LHCN-M2 (cell line): ENCODE data around the gene ENO4. TPM values are rescaled to one million over a fixed set of nuclear protein-coding genes. Genes with fewer than 3 reads are reported as not detected.
A peak's percentile ranks its signal among the peaks of the same experiment; 100 is the strongest.

Experiments
- DNase-seq: peaks from one replicate; pipeline ENCODE4 v3.0.0-alpha.2; 2012; ENCODE audit warnings: low read depth
- total RNA-seq: library from RNA; depleted of rRNA; stranded (reverse); fragments of >200 nt; gene quantifications from 2 replicates; pipeline ENCODE4 v1.2.3, GENCODE V29; 2014

Gene ENO4
- total RNA-seq, 1 experiment from 2014 or later, result 0.23 TPM

GRCh38 chr10:116866987-116867595 lies 17.8 kb downstream of the ENO4 start:
- DNase-seq, result peak; percentile 18

- no peak for DNase-seq
These were observed 18.9 kb downstream of the ENO4 start for GRCh38 chr10:116868198-116868676.

GRCh38 chr10:116868722-116869121 lies 19.4 kb downstream of the ENO4 start:
- no peak for DNase-seq

GRCh38 chr10:116870949-116871348 lies 21.6 kb downstream of the ENO4 start:
- no peak for DNase-seq

GRCh38 chr10:116873134-116873533 lies 23.8 kb downstream of the ENO4 start:
- no peak for DNase-seq

GRCh38 chr10:116875897-116876296 lies 26.6 kb downstream of the ENO4 start:
- no peak for DNase-seq

- DNase-seq, result no peak
These were observed 28.1 kb downstream of the ENO4 start for GRCh38 chr10:116877391-116877790.

- DNase-seq, result no peak
These were observed 28.8 kb downstream of the ENO4 start for GRCh38 chr10:116878123-116878522.

- DNase-seq, result no peak
These were observed 30.5 kb downstream of the ENO4 start for GRCh38 chr10:116879817-116880216.

- peak; percentile 91 for DNase-seq
These were observed 31.6 kb downstream of the ENO4 start for GRCh38 chr10:116880716-116881482.

- no peak for DNase-seq
These were observed 33.3 kb downstream of the ENO4 start for GRCh38 chr10:116882639-116883038.

GRCh38 chr10:116886772-116887171 lies 37.5 kb downstream of the ENO4 start:
- no peak for DNase-seq

GRCh38 chr10:116888380-116889055 lies 39.2 kb downstream of the ENO4 start:
- DNase-seq, result peak; percentile 85

GRCh38 chr10:116889066-116889465 lies 39.8 kb downstream of the ENO4 start:
- DNase-seq, result no peak

GRCh38 chr10:116891208-116891607 lies 41.9 kb downstream of the ENO4 start:
- DNase-seq, result peak; percentile 92

- DNase-seq, result no peak
These were observed 43.8 kb downstream of the ENO4 start for GRCh38 chr10:116892907-116893685.

- DNase-seq, result no peak
These were observed 44.4 kb downstream of the ENO4 start for GRCh38 chr10:116893686-116894037.

- DNase-seq, result no peak
These were observed 50.3 kb downstream of the ENO4 start for GRCh38 chr10:116899626-116900025.

GRCh38 chr10:116905845-116906210 lies 56.5 kb downstream of the ENO4 start:
- DNase-seq, result no peak

- DNase-seq, result no peak
These were observed 58.1 kb downstream of the ENO4 start for GRCh38 chr10:116907245-116907987.

- no peak for DNase-seq
These were observed 60.0 kb downstream of the ENO4 start for GRCh38 chr10:116909307-116909706.
